ENCODE results near the gene MAST1.

- TF ChIP-seq, protein P1, sequence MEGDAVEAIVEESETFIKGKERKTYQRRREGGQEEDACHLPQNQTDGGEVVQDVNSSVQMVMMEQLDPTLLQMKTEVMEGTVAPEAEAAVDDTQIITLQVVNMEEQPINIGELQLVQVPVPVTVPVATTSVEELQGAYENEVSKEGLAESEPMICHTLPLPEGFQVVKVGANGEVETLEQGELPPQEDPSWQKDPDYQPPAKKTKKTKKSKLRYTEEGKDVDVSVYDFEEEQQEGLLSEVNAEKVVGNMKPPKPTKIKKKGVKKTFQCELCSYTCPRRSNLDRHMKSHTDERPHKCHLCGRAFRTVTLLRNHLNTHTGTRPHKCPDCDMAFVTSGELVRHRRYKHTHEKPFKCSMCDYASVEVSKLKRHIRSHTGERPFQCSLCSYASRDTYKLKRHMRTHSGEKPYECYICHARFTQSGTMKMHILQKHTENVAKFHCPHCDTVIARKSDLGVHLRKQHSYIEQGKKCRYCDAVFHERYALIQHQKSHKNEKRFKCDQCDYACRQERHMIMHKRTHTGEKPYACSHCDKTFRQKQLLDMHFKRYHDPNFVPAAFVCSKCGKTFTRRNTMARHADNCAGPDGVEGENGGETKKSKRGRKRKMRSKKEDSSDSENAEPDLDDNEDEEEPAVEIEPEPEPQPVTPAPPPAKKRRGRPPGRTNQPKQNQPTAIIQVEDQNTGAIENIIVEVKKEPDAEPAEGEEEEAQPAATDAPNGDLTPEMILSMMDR (IDR thresholded peaks at IDR 0.05), result no peak
- no peak for TF ChIP-seq POLR2A (IDR thresholded peaks at IDR 0.05)
- no peak for TF ChIP-seq POLR2AphosphoS5 (IDR thresholded peaks at IDR 0.05)
Measured at GRCh38 chr19:12907166-12907565, 68.9 kb downstream of the MAST1 start.

All from upper lobe of left lung (tissue), 4 donors.